DMS53 treated with DMSO at 0.1 percent for 48 hours (cell line): ENCODE results near the gene MMP11.

Experiments
- DNase-seq: peaks from one replicate; lab custom pipeline; 2025; ENCODE audit not compliant: unreplicated experiment; lab: John Stamatoyannopoulos, UW

The MMP11 gene

GRCh38 chr22:23780146-23780748 is 7.6 kb downstream of the MMP11 start:
- DNase-seq, result no peak

- DNase-seq, result no peak
Measured at GRCh38 chr22:23781065-23781464, 8.4 kb downstream of the MMP11 start.

- no peak for DNase-seq
Measured at GRCh38 chr22:23781511-23782183, 9.0 kb downstream of the MMP11 start.

- DNase-seq, result no peak
Measured at GRCh38 chr22:23782252-23782651, 9.6 kb downstream of the MMP11 start.

GRCh38 chr22:23782703-23783102 is 10.1 kb downstream of the MMP11 start:
- no peak for DNase-seq

- no peak for DNase-seq
Measured at GRCh38 chr22:23783265-23784150, 10.9 kb downstream of the MMP11 start.

GRCh38 chr22:23784215-23784732 is 11.6 kb downstream of the MMP11 start:
- DNase-seq, result no peak

GRCh38 chr22:23786261-23786710 is 13.6 kb downstream of the MMP11 start:
- DNase-seq, result no peak

- DNase-seq, result no peak
Measured at GRCh38 chr22:23786752-23787599, 14.3 kb downstream of the MMP11 start, which contains the start of gene SMARCB1. TSS of gene SMARCB1 (plus strand) at chr22:23786966. CDS start at chr22:23787170, 204 bp downstream.

- DNase-seq, result no peak
Measured at GRCh38 chr22:23787600-23787896, 14.9 kb downstream of the MMP11 start.

- DNase-seq, result no peak
Measured at GRCh38 chr22:23787910-23788309, 15.3 kb downstream of the MMP11 start.

- no peak for DNase-seq
Measured at GRCh38 chr22:23789121-23789520, 16.5 kb downstream of the MMP11 start.

GRCh38 chr22:23789638-23790037 is 17.0 kb downstream of the MMP11 start:
- no peak for DNase-seq

GRCh38 chr22:23790819-23791737 is 18.4 kb downstream of the MMP11 start:
- DNase-seq, result no peak

GRCh38 chr22:23791738-23792645 is 19.3 kb downstream of the MMP11 start:
- DNase-seq, result no peak

- DNase-seq, result no peak
Measured at GRCh38 chr22:23793326-23793725, 20.7 kb downstream of the MMP11 start.

GRCh38 chr22:23796461-23796860 is 23.8 kb downstream of the MMP11 start:
- DNase-seq, result no peak

GRCh38 chr22:23800297-23801237 is 27.9 kb downstream of the MMP11 start:
- DNase-seq, result no peak
